NCI-H524 (cell line): ENCODE measurements around the gene SRGAP2C.
"Not testable (repeated sequence)": the region's sequence is repeated elsewhere in the genome, so short reads cannot be mapped to it uniquely, and the experiment has no call there.

Experiments used
- DNase-seq, 2 experiments: peaks; one replicate each; lab custom pipeline; 2025; lab: John Stamatoyannopoulos, UW

The SRGAP2C gene

DNA sequence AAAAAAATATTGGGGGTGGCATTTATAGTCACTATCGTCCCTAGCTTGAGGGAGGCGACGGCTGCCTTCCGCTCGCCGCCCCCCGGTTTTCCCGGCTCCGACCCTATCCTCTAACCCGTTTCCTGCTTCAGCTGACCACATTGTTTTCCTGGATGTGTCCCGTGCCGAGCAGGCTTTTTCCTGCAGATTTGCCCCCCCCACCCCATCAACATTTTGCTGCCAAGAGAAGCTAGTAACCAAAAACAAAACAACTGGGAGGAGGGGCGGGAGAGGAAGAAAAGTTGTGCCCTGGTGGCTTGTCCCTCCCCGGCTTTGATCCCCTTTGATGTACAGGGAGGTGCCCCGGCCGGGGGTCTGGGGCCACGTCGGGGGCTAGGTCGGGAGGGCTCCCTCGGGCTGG is 1.4 kb downstream of the SRGAP2C start:
- DNase-seq: not testable (repeated sequence)

DNA sequence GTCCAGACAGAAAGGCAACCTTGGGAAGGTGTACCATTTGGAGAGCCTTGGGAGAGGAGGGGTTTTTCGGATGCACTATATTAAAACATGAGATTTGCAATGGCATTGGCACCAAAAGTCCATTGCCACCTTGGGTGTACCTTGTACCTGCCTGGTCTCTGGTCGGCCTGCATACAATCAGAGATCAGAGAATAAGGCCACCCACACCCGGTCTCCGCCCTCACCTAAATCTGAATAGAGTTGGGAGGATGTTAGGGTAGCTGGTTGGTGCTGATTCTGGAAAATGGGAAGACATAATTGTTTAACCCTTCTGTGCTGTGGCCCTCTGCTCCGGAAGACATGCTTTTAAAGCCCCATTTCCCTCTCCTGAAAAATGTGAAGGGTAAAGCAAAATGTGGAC is 3.1 kb downstream of the SRGAP2C start:
- not testable (repeated sequence) for DNase-seq

DNA sequence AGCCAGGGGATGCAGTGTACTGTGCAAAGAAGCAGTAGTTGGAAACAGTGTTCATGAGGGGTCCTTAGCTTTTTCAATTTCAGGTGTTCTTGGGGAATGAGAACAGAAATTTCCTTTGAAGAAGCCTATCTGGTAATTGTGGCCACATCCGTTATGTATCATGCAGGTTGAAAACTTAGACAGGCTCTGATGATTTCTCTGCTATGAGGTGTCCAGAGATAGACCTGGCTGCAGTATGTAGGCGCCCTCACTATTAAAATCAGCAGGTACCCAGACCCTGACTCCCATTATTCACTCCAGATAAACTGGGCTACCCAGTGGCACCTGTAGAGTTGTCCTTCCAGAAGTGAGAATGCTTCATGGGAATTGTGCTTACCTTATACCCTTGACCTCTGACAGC is 7.7 kb downstream of the SRGAP2C start:
- not testable (repeated sequence) for DNase-seq

DNA sequence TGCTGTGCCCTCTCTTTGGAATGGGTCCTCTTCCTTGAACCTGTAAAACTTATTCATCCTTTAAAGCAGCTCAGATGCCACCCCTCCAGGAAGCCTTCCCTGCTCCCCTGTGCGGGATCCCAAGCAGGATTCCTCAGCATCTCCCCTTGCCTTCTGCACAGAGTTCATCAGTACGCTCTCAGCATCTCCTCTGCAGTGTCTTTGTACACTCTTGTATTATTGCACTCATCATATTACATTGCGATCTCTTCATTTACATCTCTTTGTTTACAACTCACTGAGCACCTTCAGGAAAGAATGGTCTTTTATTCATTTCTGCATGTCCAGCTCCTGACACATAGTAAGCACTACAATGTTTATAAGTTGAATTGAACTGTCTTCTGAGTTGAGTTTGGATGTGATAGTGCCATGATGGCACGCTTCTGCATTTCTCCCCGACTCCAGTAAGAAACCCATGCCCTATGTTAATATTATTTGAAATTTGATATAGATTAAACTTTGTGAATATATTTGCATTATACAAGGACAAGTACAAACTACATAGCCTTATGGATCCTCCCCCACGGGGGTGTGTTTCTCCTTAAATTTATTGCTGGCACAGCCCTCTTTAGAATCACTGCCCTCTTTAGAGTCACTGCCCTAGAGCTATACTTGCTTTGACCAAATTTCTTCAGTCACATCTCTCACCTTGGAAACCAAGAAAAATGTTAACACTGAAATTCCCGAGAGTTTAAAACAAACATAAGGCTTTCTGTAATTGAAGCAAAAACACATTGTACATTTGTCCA is 12.5 kb downstream of the SRGAP2C start:
- DNase-seq: not testable (repeated sequence)

DNA sequence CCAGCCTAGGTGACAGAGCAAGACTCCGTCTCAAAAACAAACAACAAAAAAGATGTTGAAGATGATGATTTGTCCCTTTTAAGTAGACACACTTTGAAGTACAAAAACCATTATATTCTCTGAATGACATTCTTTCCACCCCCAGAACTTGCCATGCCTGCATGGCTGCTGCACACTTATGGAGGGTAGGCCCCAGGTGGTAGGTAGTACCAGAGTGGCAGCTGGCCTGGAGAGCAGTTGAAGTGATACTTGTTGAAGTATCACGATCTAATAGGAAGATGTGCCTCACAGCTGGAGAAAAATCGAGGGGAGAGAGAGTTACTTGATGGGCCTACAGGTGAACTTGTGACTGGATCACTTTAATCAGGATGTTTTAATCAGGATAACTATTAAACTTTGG is 15.0 kb downstream of the SRGAP2C start:
- not testable (repeated sequence) for DNase-seq

DNA sequence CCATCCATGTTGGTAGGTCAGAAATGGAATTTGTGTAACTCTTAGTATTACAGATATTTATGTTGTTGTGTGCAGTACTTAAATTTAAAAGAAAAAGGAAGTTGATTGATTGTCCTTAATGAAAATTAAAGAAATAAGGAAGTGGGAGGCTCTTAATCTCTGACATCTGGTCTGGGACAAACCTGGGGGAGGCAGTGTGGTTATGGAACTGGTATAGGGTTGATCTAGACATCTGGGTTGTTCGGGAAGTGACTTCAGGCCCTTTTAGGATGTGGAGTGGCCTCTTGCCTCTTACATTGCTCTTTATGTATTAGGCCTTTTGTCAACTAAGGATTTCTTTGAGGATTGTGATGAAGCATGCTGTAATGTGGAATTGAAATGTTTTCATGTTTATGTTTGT is 15.5 kb downstream of the SRGAP2C start:
- not testable (repeated sequence) for DNase-seq

DNA sequence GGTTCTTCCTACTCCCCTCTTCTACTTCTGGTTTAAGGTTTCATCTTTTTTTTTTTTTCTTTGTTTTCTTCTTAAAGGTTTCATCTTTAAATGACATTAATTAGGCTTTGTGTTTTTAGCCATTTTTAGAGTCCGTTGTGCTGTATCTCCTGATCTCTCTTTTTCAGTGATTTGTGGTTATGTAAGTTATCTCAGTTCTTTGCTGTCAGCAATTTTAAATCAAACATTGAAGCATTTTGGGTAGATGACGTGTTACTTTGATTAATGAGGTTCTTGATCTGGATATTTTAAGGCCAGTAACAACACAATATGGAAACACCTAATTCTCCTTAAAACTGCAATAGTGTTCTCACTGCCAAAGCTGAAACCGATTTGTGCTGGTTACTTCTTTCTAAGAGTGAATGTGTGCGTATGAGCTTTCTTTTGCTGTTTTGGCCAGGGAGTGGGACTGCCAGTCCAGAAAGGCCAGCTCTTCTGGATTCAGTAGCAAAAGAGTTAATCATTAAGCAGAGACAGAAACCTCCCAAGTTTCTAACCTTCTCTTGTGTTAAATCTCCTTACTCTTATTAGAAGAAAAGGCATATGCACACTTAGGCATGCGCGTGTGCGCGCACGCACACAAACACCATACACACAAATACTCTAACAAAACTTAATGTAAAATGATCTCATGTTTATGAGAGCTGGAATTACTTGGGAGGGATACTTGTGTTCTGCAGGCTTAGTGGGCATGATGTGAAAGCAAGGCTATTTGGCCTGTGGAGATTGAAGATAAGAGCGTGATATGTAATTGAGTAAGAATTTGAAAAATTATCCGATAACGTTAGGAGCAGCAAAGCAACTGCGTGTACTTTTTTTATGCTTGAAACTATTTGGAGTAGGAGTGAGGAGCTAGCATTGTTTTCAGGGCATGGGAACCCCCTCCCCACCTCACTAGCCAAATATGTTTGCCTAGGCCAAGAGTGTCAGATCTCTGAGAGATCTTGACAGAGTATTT is 16.5 kb downstream of the SRGAP2C start:
- DNase-seq: not testable (repeated sequence)

- DNase-seq: not testable (repeated sequence)
Measured at GRCh38 chr1:121202986-121203385, 18.2 kb downstream of the SRGAP2C start.

GRCh38 chr1:121205786-121206711 is 21.3 kb downstream of the SRGAP2C start:
- DNase-seq: not testable (repeated sequence)

- not testable (repeated sequence) for DNase-seq
Measured at GRCh38 chr1:121207328-121207727, 22.6 kb downstream of the SRGAP2C start.

DNA sequence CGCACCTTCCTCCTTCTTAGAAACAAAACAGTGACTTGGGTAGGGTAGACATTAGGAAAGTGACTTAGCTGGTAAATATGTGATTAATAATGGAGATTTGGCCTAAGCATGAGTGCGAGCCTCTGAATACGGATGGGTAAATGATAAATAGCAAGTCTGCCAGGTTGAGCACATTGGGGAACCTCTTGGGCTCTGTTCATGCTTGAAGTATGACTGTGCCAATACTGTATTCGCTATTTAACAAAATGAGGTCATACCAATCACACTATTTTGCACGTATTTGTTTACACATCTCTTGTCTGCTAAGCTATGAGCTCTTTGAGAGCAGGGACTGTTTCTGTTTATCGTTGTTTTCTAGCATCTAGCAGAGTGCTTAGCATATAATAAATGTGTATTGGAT is 23.6 kb downstream of the SRGAP2C start:
- DNase-seq: not testable (repeated sequence)

- not testable (repeated sequence) for DNase-seq
Measured at GRCh38 chr1:121210778-121211177, 26.0 kb downstream of the SRGAP2C start.

DNA sequence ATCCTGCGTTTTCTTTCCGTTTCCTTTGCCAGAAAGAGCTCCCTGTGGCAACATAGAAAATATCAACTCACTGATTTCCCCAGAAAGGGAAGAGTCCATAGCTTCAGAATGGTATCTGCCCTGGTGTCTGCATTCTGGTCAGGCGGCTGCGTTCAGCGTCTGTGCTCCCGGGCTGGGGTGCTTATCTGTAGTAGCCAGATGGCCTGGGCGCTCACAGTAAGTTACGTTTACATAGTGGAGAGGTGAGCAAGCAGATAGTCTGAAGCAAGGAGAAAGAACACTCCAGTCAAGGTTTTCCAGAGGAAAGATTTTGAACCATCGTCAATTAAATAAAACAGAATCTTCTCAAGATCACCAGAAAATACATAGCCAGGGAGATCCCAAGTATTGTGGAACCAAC is 28.7 kb downstream of the SRGAP2C start:
- peak; percentile 37 to 65 for DNase-seq

- DNase-seq: not testable (repeated sequence)
Measured at GRCh38 chr1:121214544-121215156, 29.9 kb downstream of the SRGAP2C start.

DNA sequence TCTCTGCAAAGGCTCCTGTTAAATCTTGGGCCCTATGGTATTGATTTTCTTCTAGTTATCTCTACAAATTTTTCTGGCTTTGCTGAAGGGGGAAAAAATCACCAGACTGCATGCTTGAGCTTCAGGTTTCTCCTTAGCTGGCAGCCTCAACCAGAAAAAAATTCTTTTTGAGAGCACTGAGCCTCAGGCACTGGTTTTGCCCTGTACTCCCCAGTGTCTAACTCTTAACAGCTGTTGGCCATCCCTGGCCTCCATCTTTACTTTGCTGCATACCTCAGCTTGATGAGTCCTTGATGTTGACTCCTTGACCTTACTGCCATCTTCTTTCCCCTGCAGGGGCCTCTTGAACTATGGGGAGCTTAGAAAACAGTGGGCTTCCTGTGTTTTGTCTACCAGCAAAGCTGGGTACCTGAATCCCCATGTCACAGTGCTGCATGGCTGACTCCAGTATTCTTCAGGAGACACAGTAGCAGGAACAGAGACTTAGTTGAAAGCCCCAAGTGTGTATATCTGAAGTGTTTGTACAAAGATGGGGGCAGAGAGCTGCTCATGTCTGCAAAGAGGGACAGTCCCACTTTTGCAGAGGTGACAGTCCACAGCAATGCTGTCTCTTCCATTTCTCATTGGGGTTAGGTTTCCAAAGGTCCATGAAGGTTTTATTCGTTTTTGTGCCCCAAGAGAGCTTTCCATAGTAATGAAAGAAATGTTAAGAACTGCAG is 31.1 kb downstream of the SRGAP2C start:
- DNase-seq: not testable (repeated sequence)

DNA sequence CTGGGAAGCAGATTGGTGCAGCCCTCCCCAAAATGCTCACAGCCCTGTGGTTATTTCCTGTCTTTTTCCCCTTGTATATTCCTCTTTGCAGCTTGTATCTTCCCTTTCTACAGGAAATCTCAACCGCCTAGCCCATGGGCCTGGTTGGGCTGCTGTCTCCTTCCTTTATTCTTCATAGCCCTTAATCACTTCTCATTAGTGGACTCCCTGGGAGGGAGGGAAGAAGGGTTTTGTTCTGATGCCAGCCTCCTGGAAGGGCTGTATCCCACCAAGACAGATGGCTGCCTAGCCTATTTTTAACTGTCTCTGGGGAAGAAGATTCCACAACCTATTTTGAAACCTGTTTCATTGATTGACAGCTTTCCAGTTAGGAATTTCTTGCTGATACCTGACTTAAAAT is 31.9 kb downstream of the SRGAP2C start:
- DNase-seq: not testable (repeated sequence)

DNA sequence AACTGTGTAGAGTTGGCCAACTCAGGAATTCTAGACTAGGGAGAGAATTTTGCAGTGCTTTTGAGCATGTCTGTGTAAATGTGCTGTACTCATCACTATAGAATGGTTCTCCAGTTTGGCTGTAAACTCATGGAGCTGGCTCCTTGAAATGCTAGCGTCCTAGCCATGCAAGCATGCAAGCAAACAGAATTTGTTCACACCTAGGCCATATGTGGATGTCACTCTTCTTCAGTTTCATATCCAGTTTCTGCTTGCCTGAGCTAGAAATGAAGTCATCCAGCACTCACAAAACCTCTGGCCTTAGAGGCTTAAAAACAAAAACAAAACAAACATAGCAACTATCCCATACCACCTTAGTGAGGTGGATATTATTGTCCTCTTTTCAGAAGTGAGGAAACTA is 37.0 kb downstream of the SRGAP2C start:
- DNase-seq: not testable (repeated sequence)

DNA sequence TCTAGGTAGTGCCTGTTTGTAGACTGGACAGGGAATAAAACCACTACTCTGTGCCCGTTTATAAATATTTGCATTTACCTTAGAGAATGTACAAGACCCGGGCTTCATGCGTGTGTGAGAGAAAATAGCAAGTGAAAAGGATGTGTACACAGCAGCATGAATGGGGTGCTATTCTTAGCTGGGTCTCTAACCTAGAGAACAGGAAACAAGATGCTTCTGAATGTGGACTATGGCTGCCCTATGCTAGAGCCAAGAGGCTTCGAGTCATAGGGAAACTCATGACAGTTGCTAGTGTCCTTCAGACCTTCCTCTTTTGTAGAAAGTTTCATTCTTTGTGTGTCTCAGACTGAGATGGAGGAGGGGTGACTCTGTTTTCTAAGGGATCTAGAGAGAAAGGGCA is 39.9 kb downstream of the SRGAP2C start:
- not testable (repeated sequence) for DNase-seq

DNA sequence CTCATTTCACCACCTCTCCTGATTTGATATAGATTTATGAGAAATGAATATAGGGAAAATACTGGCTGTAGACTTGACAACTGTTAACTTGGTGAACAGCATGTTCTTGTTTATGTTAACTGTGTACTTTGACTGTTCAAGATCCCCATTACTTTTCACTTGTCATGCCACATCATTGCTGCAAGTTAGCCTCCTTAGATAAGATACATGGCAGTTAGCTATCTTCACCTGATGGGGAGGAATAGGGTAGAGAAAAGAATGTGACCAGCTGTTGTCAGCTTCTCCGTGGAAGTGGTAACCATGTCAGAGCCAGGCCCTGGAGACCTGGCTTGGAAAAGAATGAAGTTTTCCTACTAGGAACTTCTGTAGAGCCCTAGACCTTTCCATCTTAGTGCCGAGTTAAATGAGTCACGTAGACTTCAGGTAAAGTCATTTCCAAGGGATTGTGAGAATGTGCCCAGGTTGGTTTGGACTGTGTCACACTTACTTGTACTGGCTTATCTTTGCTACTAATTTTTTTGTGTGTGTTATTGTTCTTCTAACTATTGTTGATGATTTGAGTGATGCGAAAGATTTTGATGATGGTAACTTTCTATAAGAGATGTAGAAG is 41.6 kb downstream of the SRGAP2C start:
- not testable (repeated sequence) for DNase-seq

GRCh38 chr1:121226925-121227324 is 42.1 kb downstream of the SRGAP2C start:
- not testable (repeated sequence) for DNase-seq
